Nephron progenitor cell (in vitro differentiated cells): Measurements from ENCODE around the gene PGBD5.

Experiments used
- DNase-seq: peaks from one replicate; pipeline ENCODE4 v3.0.0; 2021
- H3K27ac Mint-ChIP-seq: 2 replicates; pipeline ENCODE4 v1.8.0; 2021; ENCODE audit warnings: mild to moderate bottlenecking, moderate library complexity, mixed read lengths
- H3K27me3 Mint-ChIP-seq: 2 replicates; pipeline ENCODE4 v1.8.0; 2021; ENCODE audit warnings: mild to moderate bottlenecking, low read depth, mixed read lengths; ENCODE audit not compliant: poor library complexity
- H3K36me3 Mint-ChIP-seq: 2 replicates; pipeline ENCODE4 v1.8.0; 2021; ENCODE audit warnings: low read depth, mixed read lengths
- H3K4me1 Mint-ChIP-seq: 2 replicates; pipeline ENCODE4 v1.8.0; 2021; ENCODE audit warnings: mixed read lengths
- H3K4me3 Mint-ChIP-seq: 2 replicates; pipeline ENCODE4 v1.8.0; 2021; ENCODE audit warnings: mild to moderate bottlenecking, moderate library complexity, mixed read lengths
- H3K9me3 Mint-ChIP-seq: 2 replicates; pipeline ENCODE4 v1.8.0; 2021; ENCODE audit warnings: mild to moderate bottlenecking, moderate library complexity, mixed read lengths
- CTCF ChIP-seq: fragments of 200-600 bp; sonication (generic); IDR thresholded peaks from 2 replicates; pipeline ENCODE4 v1.5.0; 2021; ENCODE audit warnings: antibody characterized with exemption

Gene PGBD5

GRCh38 chr1:230308039-230308438, 118.1 kb downstream of the PGBD5 start:
- Mint-ChIP-seq H3K27me3 (peaks cover 11% of the 10 kb centered on the region), H3K36me3 (no peaks in the 10 kb centered on the region), H3K9me3 (no peaks in the 10 kb centered on the region), H3K4me1 (no peaks in the 10 kb centered on the region), H3K4me3 (no peak overlapping the region), H3K27ac (no peak overlapping the region)
- DNase-seq, result no peak
- no peak for TF ChIP-seq CTCF

GRCh38 chr1:230307213-230307612, 118.9 kb downstream of the PGBD5 start:
- DNase-seq, result no peak
- no peak for TF ChIP-seq CTCF
- Mint-ChIP-seq H3K9me3 (no peaks in the 10 kb centered on the region), H3K4me1 (no peaks in the 10 kb centered on the region), H3K27me3 (peaks cover 11% of the 10 kb centered on the region), H3K27ac (no peak overlapping the region), H3K4me3 (no peak overlapping the region), H3K36me3 (no peaks in the 10 kb centered on the region)

GRCh38 chr1:230306169-230306568, 120.0 kb downstream of the PGBD5 start:
- Mint-ChIP-seq H3K4me3 (no peak overlapping the region), H3K9me3 (no peaks in the 10 kb centered on the region), H3K36me3 (no peaks in the 10 kb centered on the region), H3K27me3 (peaks cover 7% of the 10 kb centered on the region), H3K27ac (no peak overlapping the region), H3K4me1 (no peaks in the 10 kb centered on the region)
- DNase-seq, result no peak
- no peak for TF ChIP-seq CTCF

- Mint-ChIP-seq H3K27me3 (peaks cover 2% of the 10 kb centered on the region), H3K36me3 (no peaks in the 10 kb centered on the region), H3K9me3 (no peaks in the 10 kb centered on the region), H3K4me3 (no peak overlapping the region), H3K27ac (no peak overlapping the region), H3K4me1 (no peaks in the 10 kb centered on the region)
- TF ChIP-seq CTCF, result no peak
- DNase-seq, result no peak
These were observed 122.3 kb downstream of the PGBD5 start for GRCh38 chr1:230303822-230304221.

- Mint-ChIP-seq H3K27ac (no peak overlapping the region), H3K27me3 (peaks cover 2% of the 10 kb centered on the region), H3K4me1 (no peaks in the 10 kb centered on the region), H3K9me3 (no peaks in the 10 kb centered on the region), H3K4me3 (no peak overlapping the region), H3K36me3 (no peaks in the 10 kb centered on the region)
- no peak for TF ChIP-seq CTCF
- DNase-seq, result no peak
These were observed 123.1 kb downstream of the PGBD5 start for GRCh38 chr1:230303069-230303468.

- DNase-seq, result no peak
- Mint-ChIP-seq H3K27ac (no peak overlapping the region), H3K36me3 (no peaks in the 10 kb centered on the region), H3K9me3 (peaks cover 4% of the 10 kb centered on the region), H3K4me3 (no peak overlapping the region), H3K4me1 (no peaks in the 10 kb centered on the region), H3K27me3 (peaks cover 2% of the 10 kb centered on the region)
- TF ChIP-seq CTCF, result no peak
These were observed 124.3 kb downstream of the PGBD5 start for GRCh38 chr1:230301822-230302221.
